ENCODE results near the gene LMBR1L. TPM values are rescaled to one million over a fixed set of nuclear protein-coding genes. Genes with fewer than 3 reads are reported as not detected.

The LMBR1L gene
- total RNA-seq, 1 experiment from 2014 or later = 55.1 TPM

GRCh38 chr12:49154221-49154620, 43.6 kb upstream of the LMBR1L start:
- H3K79me1 ChIP-seq (ENCODE audit: insufficient read depth, low read depth, low read length, poor library complexity, severe bottlenecking) = no peaks in the 10 kb centered on the region
- H4K91ac ChIP-seq (ENCODE audit: insufficient read length, low read depth, low read length) = no peak overlapping the region
- H3K14ac ChIP-seq (ENCODE audit: insufficient read depth, low read length) = no peak overlapping the region
- H3K23ac ChIP-seq (ENCODE audit: insufficient read length, low read depth, low read length) = no peak overlapping the region
- H3K27me3 Mint-ChIP-seq (ENCODE audit: low read depth) = no peaks in the 10 kb centered on the region; the same call in 1 of the 2 replicates
- no peak overlapping the region for H2BK20ac ChIP-seq (ENCODE audit: low read depth, low read length, poor library complexity, severe bottlenecking)
- no peak overlapping the region for H3K9ac ChIP-seq (ENCODE audit: extremely low read depth, insufficient read length, low read length)
- H3K23me2 ChIP-seq (ENCODE audit: insufficient read length, low read depth, low read length, poor library complexity, severe bottlenecking) = no peaks in the 10 kb centered on the region
- no peak overlapping the region for H2AK5ac ChIP-seq (ENCODE audit: insufficient read length, low read length)
- H3K4ac ChIP-seq (ENCODE audit: low read depth, low read length) = no peak overlapping the region
- no peaks in the 10 kb centered on the region; a peak in 1 of 5 replicates for H3K9me3 Mint-ChIP-seq
- no peak overlapping the region for H3K56ac ChIP-seq (ENCODE audit: insufficient read length, low read depth, low read length)
- no peaks in the 10 kb centered on the region for H4K20me1 ChIP-seq (ENCODE audit: control insufficient read depth, insufficient read depth, insufficient read length)
- H3K36me3 Mint-ChIP-seq (ENCODE audit: insufficient read depth in 1 of 3, low read depth in 3 of 3) = no peaks in the 10 kb centered on the region
- H3K27ac Mint-ChIP-seq = peak overlapping the region in 1 of 3 experiments; percentile 91; a peak in 1 of 7 replicates
- H3K4me2 ChIP-seq (ENCODE audit: insufficient read depth, insufficient read length, low read length) = no peak overlapping the region
- no peaks in the 10 kb centered on the region for H3K4me1 ChIP-seq (ENCODE audit: insufficient read depth, low read length)
- no peaks in the 10 kb centered on the region for H3K9me3 ChIP-seq (ENCODE audit: control insufficient read depth, low read depth, low read length)
- no peak for DNase-seq
- no peak overlapping the region for H4K8ac ChIP-seq (replicated peaks; ENCODE audit: insufficient read length, low read depth, low read length)
- no peak overlapping the region for H3K27ac ChIP-seq (ENCODE audit: insufficient read length, low read depth, low read length)
- no peaks in the 10 kb centered on the region for H3K4me1 Mint-ChIP-seq
- no peak overlapping the region for H4K5ac ChIP-seq (ENCODE audit: insufficient read length, low read depth, low read length)
- H3K79me2 ChIP-seq (ENCODE audit: insufficient read depth, low read length) = no peaks in the 10 kb centered on the region
- TF ChIP-seq, protein P1, sequence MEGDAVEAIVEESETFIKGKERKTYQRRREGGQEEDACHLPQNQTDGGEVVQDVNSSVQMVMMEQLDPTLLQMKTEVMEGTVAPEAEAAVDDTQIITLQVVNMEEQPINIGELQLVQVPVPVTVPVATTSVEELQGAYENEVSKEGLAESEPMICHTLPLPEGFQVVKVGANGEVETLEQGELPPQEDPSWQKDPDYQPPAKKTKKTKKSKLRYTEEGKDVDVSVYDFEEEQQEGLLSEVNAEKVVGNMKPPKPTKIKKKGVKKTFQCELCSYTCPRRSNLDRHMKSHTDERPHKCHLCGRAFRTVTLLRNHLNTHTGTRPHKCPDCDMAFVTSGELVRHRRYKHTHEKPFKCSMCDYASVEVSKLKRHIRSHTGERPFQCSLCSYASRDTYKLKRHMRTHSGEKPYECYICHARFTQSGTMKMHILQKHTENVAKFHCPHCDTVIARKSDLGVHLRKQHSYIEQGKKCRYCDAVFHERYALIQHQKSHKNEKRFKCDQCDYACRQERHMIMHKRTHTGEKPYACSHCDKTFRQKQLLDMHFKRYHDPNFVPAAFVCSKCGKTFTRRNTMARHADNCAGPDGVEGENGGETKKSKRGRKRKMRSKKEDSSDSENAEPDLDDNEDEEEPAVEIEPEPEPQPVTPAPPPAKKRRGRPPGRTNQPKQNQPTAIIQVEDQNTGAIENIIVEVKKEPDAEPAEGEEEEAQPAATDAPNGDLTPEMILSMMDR (conservative IDR thresholded peaks at IDR 0.05) = no peak
- WGBS (ENCODE audit: extremely low coverage, insufficient read length, low lambda C conversion rate) = no CpG with 5 or more reads among the region's 3 CpGs
- H3K27me3 ChIP-seq (ENCODE audit: insufficient read depth, low read length) = no peaks in the 10 kb centered on the region
- no peak overlapping the region for H3T11ph ChIP-seq (ENCODE audit: low read length)
- no peak overlapping the region for H2BK12ac ChIP-seq (ENCODE audit: insufficient read length, low read depth, low read length)
- no peak overlapping the region for H2BK15ac ChIP-seq (ENCODE audit: low read depth, low read length)
- H2BK5ac ChIP-seq (ENCODE audit: insufficient read length, low read length) = no peak overlapping the region
- no peak overlapping the region for H2AFZ ChIP-seq (ENCODE audit: low read length)
- H2BK120ac ChIP-seq (ENCODE audit: low read depth, low read length, poor library complexity, severe bottlenecking) = no peak overlapping the region
- H3K4me3 Mint-ChIP-seq = no peak overlapping the region
- H3K18ac ChIP-seq (ENCODE audit: insufficient read length, low read depth, low read length) = no peak overlapping the region

Data from H9 (cell line).